Breast epithelium (tissue), 4 donors: ENCODE data around the gene TMEM100. TPM values are rescaled to one million over a fixed set of nuclear protein-coding genes. Genes with fewer than 3 reads are reported as not detected.

Source experiments
- DNase-seq, 2 donors: peaks; one replicate each; pipeline ENCODE4 v3.0.0-alpha.2; 2019; ENCODE audit warnings: low spot score in 2 of 2
- H3K27ac ChIP-seq, 2 donors: fragments of 200-600 bp; sonication (generic) in 1 of 2; one replicate each; pipeline ENCODE4 v1.5.1; 2016 to 2019; ENCODE audit warnings: mild to moderate bottlenecking in 1 of 2
- H3K27me3 ChIP-seq, 2 donors: fragments of 200-600 bp; sonication (generic) in 1 of 2; one replicate each; pipeline versions ENCODE4 v1.5.1 to v1.6.0; 2017 to 2019; ENCODE audit warnings: control low read depth in 1 of 2, mild to moderate bottlenecking in 1 of 2
- H3K36me3 ChIP-seq: fragments of 200-600 bp; one replicate; pipeline ENCODE4 v1.5.1; 2019
- H3K4me1 ChIP-seq, 2 donors: fragments of 200-600 bp; sonication (generic); one replicate each; pipeline ENCODE4 v1.5.1; 2016 to 2019; ENCODE audit warnings: control low read depth in 1 of 2
- H3K4me3 ChIP-seq, 3 donors: fragments of 200-600 bp; sonication (generic); 1 replicate in 2 of 3; 2 replicates in 1 of 3; pipeline ENCODE4 v1.5.1; 2016 to 2019; ENCODE audit warnings: mild to moderate bottlenecking in 3 of 3, moderate library complexity in 2 of 3
- H3K9me3 ChIP-seq, 2 donors: fragments of 200-600 bp; sonication (generic) in 1 of 2; one replicate each; pipeline ENCODE4 v1.5.1; 2016 to 2019; ENCODE audit warnings: control low read depth in 1 of 2
- CTCF ChIP-seq, 3 donors: fragments of 450-650 bp; IDR thresholded peaks; one replicate each; pipeline ENCODE4 v1.5.1; 2016 to 2017; ENCODE audit warnings: antibody characterized with exemption in 3 of 3, mild to moderate bottlenecking in 3 of 3, moderate library complexity in 3 of 3
- POLR2A ChIP-seq: fragments of 450-650 bp; IDR thresholded peaks from one replicate; pipeline ENCODE4 v1.6.1; 2016; ENCODE audit warnings: antibody characterized with exemption, mild to moderate bottlenecking, moderate library complexity
- POLR2AphosphoS5 ChIP-seq, 3 donors: sonication (generic); formaldehyde crosslinking; IDR thresholded peaks; one replicate each; pipeline ENCODE4 v1.6.1; 2017; ENCODE audit warnings: antibody characterized with exemption in 3 of 3
- intact Hi-C: fragments of 100-400 bp; cut with DNase I; formaldehyde crosslinking; loops from one replicate; pipeline ENCODE4 v1.15.1; 2023; ENCODE audit warnings: low total_unique reads
- total RNA-seq, 3 donors: library from RNA; depleted of rRNA; stranded (reverse); fragments of >200 nt; gene quantifications; one replicate each; pipeline ENCODE4 v1.1.0, GENCODE V29; 2016

Gene TMEM100
- total RNA-seq, 3 donors from 2014 or later = 6.7 to 27.2 (median 20.3) TPM

DNA sequence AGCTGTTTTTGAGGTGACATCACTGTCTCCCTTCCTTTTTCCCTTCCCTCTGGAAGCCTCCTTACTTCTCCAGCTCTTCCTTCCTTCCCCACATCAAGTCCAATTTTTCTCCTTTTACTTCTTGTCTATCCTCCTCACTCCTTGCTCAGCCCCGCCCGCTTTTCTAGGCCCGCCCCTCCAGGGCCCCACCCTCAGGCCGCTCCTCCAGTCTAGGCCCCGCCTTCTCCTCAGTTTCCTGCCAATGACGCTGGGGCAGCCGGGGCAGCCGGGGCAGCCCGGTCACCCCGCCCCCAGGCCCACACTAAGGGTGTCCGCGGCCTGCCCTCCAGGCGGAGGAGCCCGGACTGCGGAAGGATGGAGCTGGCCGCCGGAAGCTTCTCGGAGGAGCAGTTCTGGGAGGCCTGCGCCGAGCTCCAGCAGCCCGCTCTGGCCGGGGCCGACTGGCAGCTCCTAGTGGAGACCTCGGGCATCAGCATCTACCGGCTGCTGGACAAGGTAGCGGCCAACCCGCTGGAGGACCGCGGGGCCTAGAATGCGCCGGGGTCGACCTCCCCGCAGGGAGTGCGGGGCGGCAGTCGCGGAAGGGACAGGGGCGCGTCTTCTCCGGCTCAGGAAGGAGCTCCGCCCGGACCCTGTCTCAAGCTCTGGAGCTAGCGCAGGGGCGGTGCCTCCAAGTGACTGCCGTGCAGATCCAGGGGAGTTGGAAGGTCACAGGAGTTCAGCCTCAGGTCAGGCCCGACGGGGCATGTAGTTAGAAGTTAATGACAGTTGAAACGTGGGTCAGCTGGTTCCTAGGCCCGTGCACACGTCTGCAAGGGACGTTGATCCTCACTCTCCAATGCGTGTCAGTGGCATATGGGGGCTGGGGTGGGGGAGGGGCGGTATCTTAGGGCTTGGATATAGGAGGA is 28.3 kb upstream of the TMEM100 start, which contains the start of gene PCTP:
PCTP (plus strand) TSS at position 302 of the 908 bp plus-strand sequence; CDS start at position 355, 53 bp downstream.
- DNase-seq = peak; percentile 85 to 86
- Histone ChIP-seq H3K4me3 (peak within 1 kb of the TSS; percentile 72 to 93 (median 77)), H3K9me3 (no peaks in the 10 kb centered on the region), H3K36me3 (no peaks in the 10 kb centered on the region), H3K27ac (peak within 1 kb of the TSS; percentile 78 to 91), H3K4me1 (peaks cover 0 to 6% of the 10 kb centered on the region in 2 donors), H3K27me3 (no peaks in the 10 kb centered on the region)
- TF ChIP-seq CTCF (IDR thresholded peaks at IDR 0.05) (peak in 2 of 3 donors; percentile 40 to 59), POLR2AphosphoS5 (IDR thresholded peaks at IDR 0.05) (peak; percentile 65 to 73 (median 68)), POLR2A (peak; percentile 37)
- intact Hi-C loops = no loop called here

GRCh38 chr17:55749985-55750384 is 27.3 kb upstream of the TMEM100 start:
- peaks cover 0 to 6% of the 10 kb centered on the region in 2 donors for H3K4me1 ChIP-seq
- no peaks in the 10 kb centered on the region for H3K27me3 ChIP-seq
- DNase-seq = no peak
- intact Hi-C loops = no loop called here
- no peak for TF ChIP-seq CTCF (IDR thresholded peaks at IDR 0.05)
- no peak for TF ChIP-seq POLR2A
- TF ChIP-seq POLR2AphosphoS5 (IDR thresholded peaks at IDR 0.05) = no peak
- H3K27ac ChIP-seq = no peak overlapping the region
- H3K9me3 ChIP-seq = no peaks in the 10 kb centered on the region
- H3K36me3 ChIP-seq = no peaks in the 10 kb centered on the region
- no peak overlapping the region for H3K4me3 ChIP-seq

DNA sequence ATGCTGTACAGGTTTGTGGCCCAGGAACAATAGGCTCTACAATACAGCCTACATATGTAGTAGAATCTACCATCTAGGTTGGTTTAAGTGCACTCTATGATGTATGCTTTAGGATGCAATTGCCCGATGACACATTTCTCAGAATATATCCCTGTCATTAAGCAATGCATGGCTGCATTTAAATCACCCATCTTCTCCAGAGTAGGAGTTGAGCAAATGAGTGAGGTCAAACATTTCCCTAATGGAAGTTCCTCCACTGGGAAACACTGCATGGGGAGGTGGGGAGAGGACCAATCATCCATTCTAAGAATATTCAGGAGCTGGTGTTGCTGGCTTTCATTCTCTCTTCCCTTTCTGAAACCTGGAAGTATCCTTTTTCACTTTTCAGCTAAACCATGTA is 26.2 kb upstream of the TMEM100 start:
- no peak overlapping the region for H3K27ac ChIP-seq
- TF ChIP-seq POLR2A (no peak), POLR2AphosphoS5 (IDR thresholded peaks at IDR 0.05) (no peak), CTCF (IDR thresholded peaks at IDR 0.05) (no peak)
- no peaks in the 10 kb centered on the region for H3K36me3 ChIP-seq
- intact Hi-C loops = no loop called here
- H3K4me1 ChIP-seq = peaks cover 0 to 6% of the 10 kb centered on the region in 2 donors
- no peaks in the 10 kb centered on the region for H3K27me3 ChIP-seq
- no peak overlapping the region for H3K4me3 ChIP-seq
- H3K9me3 ChIP-seq = no peaks in the 10 kb centered on the region
- DNase-seq = no peak

DNA sequence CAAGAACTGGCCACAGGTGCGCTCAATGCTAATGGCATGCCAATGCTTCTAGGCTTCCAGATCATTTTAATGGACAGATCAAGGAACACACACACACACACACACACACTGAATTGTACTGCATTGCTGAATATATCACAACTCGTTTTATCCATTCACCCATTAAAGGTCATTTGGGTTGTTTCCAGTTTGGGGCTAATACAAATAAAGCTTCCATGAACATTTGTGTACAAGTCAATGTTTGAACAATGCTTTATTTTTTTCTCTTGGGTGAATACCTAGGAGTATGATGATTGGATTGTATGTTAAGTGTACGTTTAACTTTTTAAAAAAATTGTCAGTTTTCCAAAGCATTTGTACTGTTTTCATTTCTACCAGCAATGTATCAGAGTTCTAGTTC is 24.5 kb upstream of the TMEM100 start:
- TF ChIP-seq POLR2AphosphoS5 (IDR thresholded peaks at IDR 0.05) = no peak
- TF ChIP-seq CTCF (IDR thresholded peaks at IDR 0.05) = no peak
- TF ChIP-seq POLR2A = no peak
- H3K27me3 ChIP-seq = no peaks in the 10 kb centered on the region
- no peaks in the 10 kb centered on the region for H3K36me3 ChIP-seq
- intact Hi-C loops = no loop called here
- no peaks in the 10 kb centered on the region for H3K4me1 ChIP-seq
- no peak for DNase-seq
- H3K4me3 ChIP-seq = no peak overlapping the region
- no peaks in the 10 kb centered on the region for H3K9me3 ChIP-seq
- no peak overlapping the region for H3K27ac ChIP-seq

- TF ChIP-seq POLR2AphosphoS5 (IDR thresholded peaks at IDR 0.05) = no peak
- TF ChIP-seq POLR2A = no peak
- no peak for TF ChIP-seq CTCF (IDR thresholded peaks at IDR 0.05)
- no peaks in the 10 kb centered on the region for H3K36me3 ChIP-seq
- no peaks in the 10 kb centered on the region for H3K4me1 ChIP-seq
- H3K9me3 ChIP-seq = no peaks in the 10 kb centered on the region
- H3K4me3 ChIP-seq = no peak overlapping the region
- no peak for DNase-seq
- no peak overlapping the region for H3K27ac ChIP-seq
- no peaks in the 10 kb centered on the region for H3K27me3 ChIP-seq
- intact Hi-C loops = no loop called here
Observed at GRCh38 chr17:55746466-55746865, 23.8 kb upstream of the TMEM100 start.
